GM12891 (cell line): ENCODE measurements around the gene HDDC3.

ENCODE experiments used
- DNase-seq: peaks from one replicate; pipeline ENCODE4 v3.0.0; 2011; ENCODE audit warnings: low spot score; ENCODE audit not compliant: insufficient read length
- FAIRE-seq: peaks from 2 replicates; lab custom pipeline; 2011; peaks lifted over from hg19 to GRCh38; lab: Jason Lieb, UNC
- PAX5 ChIP-seq: IDR thresholded peaks from 2 replicates; pipeline ENCODE4 v1.6.1; 2011; ENCODE audit warnings: low read length, moderate library complexity, mild to moderate bottlenecking; ENCODE audit not compliant: insufficient read depth, severe bottlenecking
- POLR2A ChIP-seq: IDR thresholded peaks from 2 replicates; pipeline ENCODE4 v1.6.1; 2011; ENCODE audit warnings: low read depth, low read length, control low read depth
- POLR2AphosphoS5 ChIP-seq: IDR thresholded peaks from 2 replicates; pipeline ENCODE4 v1.6.1; 2011; ENCODE audit warnings: low read depth, low read length, control low read depth
- POU2F2 ChIP-seq: IDR thresholded peaks from 2 replicates; pipeline ENCODE4 v1.6.1; 2011; ENCODE audit warnings: low read depth, mild to moderate bottlenecking, control low read depth, low read length, moderate library complexity
- SPI1 ChIP-seq: IDR thresholded peaks from 2 replicates; pipeline ENCODE4 v1.6.1; 2011; ENCODE audit warnings: low read depth, low read length, control low read depth
- TAF1 ChIP-seq: IDR thresholded peaks from 2 replicates; pipeline ENCODE4 v1.6.1; 2011; ENCODE audit warnings: low read depth, low read length, control low read depth

HDDC3 gene

GRCh38 chr15:90942354-90943120 lies 10.2 kb upstream of the HDDC3 start:
- TF ChIP-seq POU2F2 (no peak), POLR2A (no peak), TAF1 (no peak), PAX5 (no peak), SPI1 (no peak)
- FAIRE-seq (no peak), DNase-seq (no peak)

DNA sequence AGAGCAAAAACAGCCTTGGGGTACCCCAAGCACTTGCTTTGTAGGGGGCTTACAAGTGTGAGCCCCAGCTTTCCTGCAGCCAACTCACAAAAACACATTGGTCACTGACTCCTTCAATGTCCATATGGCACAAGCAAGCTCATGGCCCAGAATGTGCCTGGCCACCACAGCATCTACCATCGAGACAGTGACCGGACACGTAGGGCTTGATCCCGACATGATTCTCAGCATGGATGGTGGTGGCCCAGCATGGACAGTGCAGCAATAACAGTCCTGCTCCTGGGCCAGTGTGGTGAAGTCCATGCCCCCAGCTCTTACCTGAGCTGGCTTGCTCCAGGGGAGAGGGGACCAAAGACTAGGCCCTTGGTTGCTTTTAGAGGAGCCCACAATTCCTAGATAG lies 8.7 kb upstream of the HDDC3 start:
- TF ChIP-seq PAX5 (no peak), POU2F2 (no peak), POLR2AphosphoS5 (no peak), TAF1 (no peak), POLR2A (no peak), SPI1 (no peak)
- no peak for FAIRE-seq

DNA sequence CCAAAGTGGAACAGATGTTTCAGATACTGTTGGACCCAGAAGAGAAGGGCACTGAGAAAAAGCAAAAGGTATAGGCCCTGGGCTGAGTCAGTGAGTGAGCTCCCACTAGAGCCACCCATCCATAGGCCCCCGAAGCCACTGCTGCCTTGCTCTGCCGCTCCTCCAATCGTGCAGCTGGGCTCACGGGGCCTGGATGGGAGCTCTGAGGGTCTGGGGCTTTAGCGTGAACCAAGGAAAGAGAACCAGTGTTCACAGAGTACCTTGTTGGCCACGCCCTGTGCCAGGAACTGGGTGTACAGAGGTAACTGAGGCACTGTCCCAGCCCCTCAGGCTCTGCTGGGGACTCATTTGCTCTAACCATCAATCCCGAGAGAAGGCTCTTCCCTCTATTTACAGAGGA lies 7.4 kb upstream of the HDDC3 start:
- DNase-seq = no peak
- TF ChIP-seq SPI1 = no peak
- TF ChIP-seq POU2F2 = no peak
- no peak for TF ChIP-seq PAX5
- TF ChIP-seq TAF1 = no peak
- no peak for TF ChIP-seq POLR2AphosphoS5
- FAIRE-seq = no peak

More for the DNA sequence above, 8.7 kb upstream of the HDDC3 start:
- DNase-seq = no peak

DNA sequence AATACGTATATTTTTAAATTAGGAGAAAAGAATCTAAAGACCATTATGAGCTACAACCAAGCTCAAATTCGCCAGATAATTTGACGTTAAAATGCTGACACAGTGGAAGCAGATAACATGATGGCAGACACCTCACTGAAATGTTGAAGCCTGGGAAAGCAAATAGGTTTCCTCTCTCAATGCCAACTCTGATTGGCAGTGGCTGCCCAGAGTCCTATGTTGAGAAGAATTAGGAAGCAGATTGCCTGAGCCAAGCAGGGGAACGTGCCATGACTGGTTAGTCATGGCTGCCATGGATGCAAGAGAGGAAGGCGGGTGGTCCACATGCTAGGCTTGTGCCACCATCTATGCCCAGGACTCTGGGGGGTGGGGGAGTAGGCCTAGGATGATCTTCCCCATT lies 5.9 kb upstream of the HDDC3 start:
- no peak for FAIRE-seq

DNA sequence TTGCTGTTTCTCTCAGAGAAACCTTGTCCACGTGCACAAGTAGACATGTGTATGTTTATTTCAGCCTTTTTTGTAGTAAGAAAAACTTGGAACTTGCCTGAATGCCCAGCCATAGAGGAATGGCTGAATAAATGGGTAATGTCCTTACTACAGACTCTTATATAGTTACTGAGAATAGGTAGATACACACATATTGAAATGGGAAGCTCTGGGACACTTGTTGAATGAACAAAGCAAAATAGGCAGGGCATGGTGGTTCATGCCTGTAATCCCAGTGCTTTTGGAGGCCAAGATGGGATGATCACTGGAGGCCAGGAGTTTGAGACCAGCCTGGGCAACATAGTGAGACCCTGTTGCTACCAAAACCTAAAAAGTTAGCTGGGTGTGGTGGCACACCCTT lies 4.5 kb upstream of the HDDC3 start:
- FAIRE-seq (no peak), DNase-seq (no peak)
- TF ChIP-seq SPI1 (no peak), POLR2AphosphoS5 (no peak), POLR2A (no peak), PAX5 (no peak), TAF1 (no peak), POU2F2 (no peak)

More for the DNA sequence above, 5.9 kb upstream of the HDDC3 start:
- no peak for TF ChIP-seq TAF1
- no peak for TF ChIP-seq PAX5
- TF ChIP-seq SPI1 = no peak
- no peak for TF ChIP-seq POLR2AphosphoS5
- no peak for TF ChIP-seq POU2F2
- no peak for TF ChIP-seq POLR2A
- DNase-seq = no peak

- peak; percentile 97 for DNase-seq
- FAIRE-seq = peak; percentile 78
- no peak for TF ChIP-seq PAX5
- TF ChIP-seq POU2F2 = no peak
- no peak for TF ChIP-seq POLR2A
- TF ChIP-seq SPI1 = no peak
- no peak for TF ChIP-seq TAF1
- TF ChIP-seq POLR2AphosphoS5 = no peak
These were observed 2.8 kb upstream of the HDDC3 start, which contains the start of gene UNC45A for GRCh38 chr15:90934949-90935751. Gene UNC45A, plus strand, starts transcription at chr15:90935285. Its CDS starts 40 bp downstream, at chr15:90935325.

DNA sequence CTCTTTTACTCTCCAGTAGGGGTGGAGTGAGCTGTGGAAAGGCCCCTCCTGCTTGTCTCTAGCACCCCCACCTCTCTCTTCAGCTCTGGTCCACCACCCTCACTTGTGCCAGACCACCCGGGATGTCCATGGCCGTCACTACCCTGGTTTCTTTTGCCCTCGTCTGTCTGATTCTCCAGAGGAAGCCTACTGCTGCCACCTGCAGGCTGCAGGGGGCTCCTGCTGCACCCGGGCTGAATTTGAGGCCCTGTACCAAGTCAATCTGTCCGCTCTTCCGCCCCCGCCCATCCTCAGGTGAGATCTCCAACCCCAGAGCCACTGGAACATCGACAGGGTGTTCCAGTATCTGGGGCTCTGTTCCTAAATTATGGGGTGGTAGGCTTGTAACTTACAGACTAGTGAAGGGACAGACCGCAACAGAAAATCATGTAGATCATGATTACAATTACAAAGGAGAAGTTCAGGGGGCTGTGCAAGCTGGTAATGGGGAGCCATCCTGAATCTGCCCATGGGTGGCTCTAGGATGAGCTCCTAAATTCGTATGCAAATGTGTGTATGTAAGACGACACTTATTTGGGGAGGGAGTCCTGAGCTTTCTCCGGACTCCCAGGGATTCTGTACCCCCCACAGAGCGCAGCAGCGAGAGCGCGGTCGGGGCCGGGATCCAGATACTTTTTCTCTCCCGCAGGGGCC lies 2.1 kb upstream of the HDDC3 start:
- peak; percentile 57; the same call in 1 of the 2 replicates for TF ChIP-seq POU2F2
- 0 out of 2 replicates have a peak, but pooled peaks have one; percentile 8 for TF ChIP-seq SPI1
- TF ChIP-seq POLR2A = no peak
- DNase-seq (peak; percentile 78), FAIRE-seq (peak; percentile 62)

DNA sequence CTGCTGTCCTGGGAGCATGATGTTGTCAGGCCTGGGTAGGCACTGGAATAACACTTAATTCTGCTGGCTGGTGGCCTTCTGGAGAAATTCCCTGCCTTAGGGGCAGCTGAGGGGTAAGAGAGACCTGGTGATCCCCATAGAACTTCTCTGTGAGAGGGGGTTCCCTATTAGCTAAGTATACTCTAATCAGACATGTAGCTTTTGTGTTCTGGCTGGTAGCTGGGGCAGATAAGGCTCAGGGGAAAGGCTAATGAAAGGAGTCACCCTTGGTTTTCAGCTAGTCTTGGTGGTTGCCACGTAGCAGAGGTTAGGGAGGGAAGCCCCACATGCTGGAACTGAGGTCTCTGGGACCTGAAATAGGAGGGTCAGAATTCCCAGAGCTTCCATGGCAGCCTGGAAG lies 952 bp upstream of the HDDC3 start:
- no peak for DNase-seq
- no peak for FAIRE-seq
- TF ChIP-seq POU2F2 (no peak), POLR2AphosphoS5 (no peak), PAX5 (no peak), POLR2A (no peak), SPI1 (no peak), TAF1 (no peak)

DNA sequence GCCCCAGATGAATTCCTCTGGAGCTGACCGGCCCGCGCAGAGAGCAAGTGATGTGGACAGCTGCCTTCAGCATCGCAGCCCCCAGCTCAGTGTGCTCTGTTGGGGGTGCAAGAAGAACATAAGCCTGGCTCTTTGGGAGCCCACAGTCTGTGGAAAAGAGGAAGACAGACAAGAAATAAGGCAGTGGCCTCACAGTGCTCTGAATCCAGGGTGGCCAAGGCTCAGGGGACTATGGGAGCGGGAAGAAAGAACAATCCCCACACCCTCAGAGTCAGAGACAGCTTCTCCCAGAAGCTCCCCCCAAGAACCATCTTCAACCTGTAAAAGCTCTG lies 277 bp upstream of the HDDC3 start:
- no peak for DNase-seq
- no peak for FAIRE-seq
- TF ChIP-seq PAX5 = no peak
- TF ChIP-seq TAF1 = no peak
- TF ChIP-seq POLR2A = no peak
- no peak for TF ChIP-seq SPI1
- TF ChIP-seq POU2F2 = no peak
- no peak for TF ChIP-seq POLR2AphosphoS5

DNA sequence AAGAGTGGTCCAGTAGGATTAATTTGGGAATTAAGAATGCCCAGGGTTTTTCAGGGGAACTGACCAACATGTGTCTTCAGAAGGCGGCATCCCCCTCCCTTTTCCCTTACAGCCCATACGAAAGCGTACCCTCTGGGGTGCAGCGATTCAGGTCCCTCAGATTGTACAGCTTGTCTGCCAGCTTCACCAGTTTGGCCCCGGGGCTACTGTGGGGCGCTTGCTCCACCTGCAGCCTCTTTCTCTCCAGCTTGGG lies 848 bp downstream of the HDDC3 start:
- DNase-seq = no peak
- TF ChIP-seq PAX5 (no peak), POU2F2 (no peak), POLR2AphosphoS5 (no peak), TAF1 (no peak), POLR2A (no peak)
- no peak for FAIRE-seq
